NCI-H146 treated with DMSO at 0.1 percent for 48 hours (cell line): Measurements from ENCODE around the gene FST.

Experiments
- DNase-seq: peaks from one replicate; lab custom pipeline; 2025; ENCODE audit not compliant: unreplicated experiment; lab: John Stamatoyannopoulos, UW

FST gene

GRCh38 chr5:53508125-53508524, 27.7 kb downstream of the FST start:
- DNase-seq: no peak

- DNase-seq: no peak
Observed at GRCh38 chr5:53512539-53512938, 32.1 kb downstream of the FST start.

GRCh38 chr5:53515988-53516387, 35.6 kb downstream of the FST start:
- no peak for DNase-seq

- no peak for DNase-seq
Observed at GRCh38 chr5:53520813-53521212, 40.4 kb downstream of the FST start.
